Tibial nerve (tissue), 4 donors: ENCODE data around the gene PTPN7. TPM values are rescaled to one million over a fixed set of nuclear protein-coding genes. Genes with fewer than 3 reads are reported as not detected.

Source experiments
- DNase-seq, 2 donors: peaks; one replicate each; pipeline ENCODE4 v3.0.0-alpha.2; 2019; ENCODE audit warnings: low spot score in 2 of 2
- H3K27ac ChIP-seq, 4 donors: fragments of 200-600 bp; sonication (generic) in 3 of 4; one replicate each; pipeline ENCODE4 v1.5.1; 2017 to 2019; ENCODE audit warnings: mild to moderate bottlenecking in 1 of 4
- H3K27me3 ChIP-seq, 2 donors: fragments of 200-600 bp; sonication (generic) in 1 of 2; one replicate each; pipeline versions ENCODE4 v1.5.1 to v1.6.0; 2017 to 2019
- H3K36me3 ChIP-seq, 3 donors: fragments of 200-600 bp; sonication (generic); one replicate each; pipeline ENCODE4 v1.5.1; 2018 to 2019
- H3K4me1 ChIP-seq, 4 donors: fragments of 200-600 bp; sonication (generic) in 3 of 4; one replicate each; pipeline ENCODE4 v1.5.1; 2017 to 2019
- H3K4me3 ChIP-seq, 4 donors: fragments of 200-600 bp; sonication (generic) in 3 of 4; one replicate each; pipeline ENCODE4 v1.5.1; 2017 to 2019; ENCODE audit warnings: mild to moderate bottlenecking in 1 of 4, moderate library complexity in 1 of 4
- H3K9me3 ChIP-seq, 4 donors: fragments of 200-600 bp; sonication (generic) in 3 of 4; one replicate each; pipeline ENCODE4 v1.5.1; 2017 to 2019
- EP300 ChIP-seq, 2 donors: sonication (generic); formaldehyde crosslinking; IDR thresholded peaks; one replicate each; pipeline ENCODE4 v1.6.1; 2017; ENCODE audit warnings: antibody characterized with exemption in 2 of 2, mild to moderate bottlenecking in 1 of 2
- POLR2A ChIP-seq, 2 donors: fragments of 450-650 bp; IDR thresholded peaks; one replicate each; pipeline ENCODE4 v1.6.1; 2017; ENCODE audit warnings: antibody characterized with exemption in 2 of 2, mild to moderate bottlenecking in 2 of 2, moderate library complexity in 2 of 2
- WGBS, 2 donors: methylation state at CpG; one replicate each; pipeline ENCODE4 v1.1.5; 2018; 5-methylcytosine and 5-hydroxymethylcytosine counted together
- total RNA-seq, 4 donors: library from RNA; depleted of rRNA; stranded (reverse); fragments of >200 nt; gene quantifications; one replicate each; pipeline ENCODE4 v1.1.0, GENCODE V29; 2016
- TF ChIP-seq, protein P1 (sequence below), 5 experiments: fragments of 200-600 bp in 3 of 5; fragments of 450-650 bp in 2 of 5; sonication (generic) in 3 of 5; IDR thresholded peaks; one replicate each; pipeline ENCODE4 v1.5.1; 2016 to 2019; ENCODE audit warnings: antibody characterized with exemption in 5 of 5, mild to moderate bottlenecking in 3 of 5, moderate library complexity in 2 of 5

Gene PTPN7
- total RNA-seq, 4 donors from 2014 or later = 1.2 to 13.8 (median 6.8) TPM

DNA sequence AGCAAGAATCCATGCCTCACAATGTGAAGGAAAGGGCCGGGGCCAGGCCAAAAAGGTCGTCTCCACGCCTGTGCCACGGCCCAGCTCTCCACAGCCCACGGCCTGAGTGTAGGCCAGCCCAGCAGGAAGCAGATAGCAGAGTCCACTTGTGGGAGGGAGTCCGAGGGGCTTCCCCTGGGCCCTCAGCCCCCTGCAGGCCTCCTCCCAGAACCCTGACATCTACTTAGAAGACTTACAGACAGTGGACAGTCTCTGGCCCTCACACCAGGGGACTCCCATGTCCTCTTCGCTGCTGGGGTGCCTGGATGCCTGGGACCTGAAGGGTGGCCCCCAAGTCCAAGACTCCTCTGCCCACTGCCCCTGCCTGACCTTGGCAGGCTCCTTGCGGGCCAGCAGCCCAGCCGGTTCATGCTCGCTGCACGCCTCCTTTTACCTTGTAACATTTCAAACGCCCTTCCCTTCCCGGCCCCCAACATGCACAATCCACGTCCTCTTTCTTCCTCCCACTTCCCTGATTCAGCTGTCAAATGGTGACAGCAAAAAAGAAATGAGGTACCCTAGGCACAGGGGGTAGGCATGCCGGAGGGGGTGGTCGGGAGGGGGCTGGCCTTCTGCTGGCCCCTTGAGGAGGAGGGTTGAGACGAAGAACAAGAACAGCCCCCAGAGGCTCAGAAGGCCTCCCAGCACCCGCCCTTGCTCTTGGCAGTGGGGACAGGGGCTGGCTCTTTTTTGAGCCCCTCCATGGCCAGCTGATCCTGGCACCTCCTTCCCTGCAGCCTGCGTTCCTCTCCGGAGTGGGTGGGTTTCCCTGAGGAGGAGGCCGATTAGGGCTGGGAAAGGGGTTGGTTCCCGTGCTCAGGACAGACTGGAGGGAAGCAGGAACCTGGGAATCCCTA, 997 bp upstream of the PTPN7 start:
- Histone ChIP-seq H3K27me3 (no peaks in the 10 kb centered on the region), H3K4me3 (no peak overlapping the region), H3K4me1 (peaks cover 0 to 53% (median 22%) of the 10 kb centered on the region in 4 donors), H3K9me3 (no peaks in the 10 kb centered on the region), H3K36me3 (no peaks in the 10 kb centered on the region), H3K27ac (peak overlapping the region in 2 of 4 donors; percentile 39 to 80)
- no peak for DNase-seq
- 53 to 60% methylated on average over 22 of the region's 22 CpGs for WGBS, 2 donors
- TF ChIP-seq POLR2A (IDR thresholded peaks at IDR 0.05) (no peak), EP300 (IDR thresholded peaks at IDR 0.05) (no peak)
- TF ChIP-seq, protein P1, sequence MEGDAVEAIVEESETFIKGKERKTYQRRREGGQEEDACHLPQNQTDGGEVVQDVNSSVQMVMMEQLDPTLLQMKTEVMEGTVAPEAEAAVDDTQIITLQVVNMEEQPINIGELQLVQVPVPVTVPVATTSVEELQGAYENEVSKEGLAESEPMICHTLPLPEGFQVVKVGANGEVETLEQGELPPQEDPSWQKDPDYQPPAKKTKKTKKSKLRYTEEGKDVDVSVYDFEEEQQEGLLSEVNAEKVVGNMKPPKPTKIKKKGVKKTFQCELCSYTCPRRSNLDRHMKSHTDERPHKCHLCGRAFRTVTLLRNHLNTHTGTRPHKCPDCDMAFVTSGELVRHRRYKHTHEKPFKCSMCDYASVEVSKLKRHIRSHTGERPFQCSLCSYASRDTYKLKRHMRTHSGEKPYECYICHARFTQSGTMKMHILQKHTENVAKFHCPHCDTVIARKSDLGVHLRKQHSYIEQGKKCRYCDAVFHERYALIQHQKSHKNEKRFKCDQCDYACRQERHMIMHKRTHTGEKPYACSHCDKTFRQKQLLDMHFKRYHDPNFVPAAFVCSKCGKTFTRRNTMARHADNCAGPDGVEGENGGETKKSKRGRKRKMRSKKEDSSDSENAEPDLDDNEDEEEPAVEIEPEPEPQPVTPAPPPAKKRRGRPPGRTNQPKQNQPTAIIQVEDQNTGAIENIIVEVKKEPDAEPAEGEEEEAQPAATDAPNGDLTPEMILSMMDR (IDR thresholded peaks at IDR 0.05) = no peak

DNA sequence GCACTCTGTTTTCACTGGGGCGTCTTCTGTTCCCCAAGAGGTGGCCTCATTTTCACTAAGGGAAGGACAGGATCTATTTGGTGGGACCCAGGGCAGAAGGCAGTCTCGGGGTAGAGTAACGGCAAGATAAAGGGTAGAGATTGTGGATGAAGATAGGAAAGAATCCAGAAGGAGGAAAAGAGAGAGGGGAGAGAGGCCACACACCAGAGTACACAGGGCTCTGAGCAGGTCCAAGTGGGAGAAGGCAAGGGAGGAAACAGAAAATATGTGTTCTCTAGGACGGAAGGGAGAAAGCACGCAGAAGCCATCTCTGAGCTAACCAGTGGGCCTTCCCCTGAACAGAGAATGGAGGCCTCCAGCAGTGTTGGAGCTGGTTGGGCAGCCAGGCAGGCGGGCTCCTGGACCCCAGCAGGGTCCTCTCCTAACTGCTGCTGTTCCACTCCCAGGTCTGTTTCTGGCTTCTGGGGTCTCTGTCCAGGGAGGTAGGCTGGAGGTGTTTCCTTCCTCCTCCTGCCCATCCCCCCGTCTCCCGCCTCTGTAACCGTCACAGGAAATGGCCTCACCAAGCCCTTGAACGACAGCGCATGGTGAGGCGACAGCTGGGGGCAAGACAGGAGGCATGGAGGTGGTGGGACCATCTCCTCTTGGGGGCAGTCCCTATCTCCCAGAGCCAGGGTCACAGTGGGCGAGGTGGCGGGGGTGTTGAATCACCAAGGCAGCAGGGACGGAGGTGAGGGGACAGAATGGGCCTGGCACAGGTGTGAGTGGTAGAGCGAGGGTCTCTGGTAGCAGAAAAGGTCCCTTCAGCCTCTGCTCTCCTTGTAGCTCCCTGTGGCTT, 649 bp downstream of the PTPN7 start:
- Histone ChIP-seq H3K27ac (peak overlapping the region in 2 of 4 donors; percentile 38 to 80), H3K4me3 (peak overlapping the region in 3 of 4 donors; percentile 6 to 32 (median 32)), H3K4me1 (peaks cover 0 to 52% (median 20%) of the 10 kb centered on the region in 4 donors), H3K36me3 (no peaks in the 10 kb centered on the region), H3K27me3 (no peaks in the 10 kb centered on the region), H3K9me3 (no peaks in the 10 kb centered on the region)
- DNase-seq = no peak
- WGBS, 2 donors = 78 to 81% methylated on average over 16 of the region's 16 CpGs
- TF ChIP-seq EP300 (IDR thresholded peaks at IDR 0.05) = no peak
- no peak for TF ChIP-seq POLR2A (IDR thresholded peaks at IDR 0.05)
- TF ChIP-seq, protein P1 (IDR thresholded peaks at IDR 0.05) = no peak

DNA sequence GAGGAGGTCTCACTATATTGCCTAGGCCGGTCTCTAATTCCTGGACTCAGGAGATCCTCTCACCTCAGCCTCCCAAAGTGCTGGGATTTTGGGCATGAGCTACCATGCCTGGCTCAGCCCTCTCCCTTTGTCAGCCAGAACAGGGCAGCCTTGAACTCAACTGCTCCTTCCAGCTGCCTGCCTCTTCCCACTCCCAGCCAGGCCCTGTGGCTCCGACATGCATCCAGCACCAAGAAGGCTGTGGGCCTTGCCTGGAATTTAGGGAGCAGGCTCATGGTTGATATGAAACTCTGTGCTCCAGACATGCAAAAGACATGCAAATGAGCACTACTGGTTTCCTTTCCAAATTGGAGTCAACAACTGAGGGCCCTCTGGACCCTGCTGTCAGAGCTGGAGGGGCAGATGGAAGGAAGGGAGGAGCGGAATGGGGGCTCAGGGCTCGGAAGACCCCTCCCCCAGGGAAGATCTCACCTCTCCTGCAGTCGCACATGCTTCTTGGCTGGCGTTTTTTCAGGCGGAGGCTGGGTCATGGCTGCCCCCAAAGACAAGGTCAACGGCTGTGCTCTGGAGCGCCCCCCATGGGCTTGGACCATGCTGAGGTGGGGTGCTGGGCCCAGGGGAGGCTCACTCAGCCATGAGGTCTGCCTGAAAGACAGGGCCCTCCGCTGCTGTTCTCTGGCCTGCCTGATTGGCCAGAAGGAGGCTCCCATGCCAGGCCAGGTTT, 1.4 kb downstream of the PTPN7 start:
- TF ChIP-seq EP300 (IDR thresholded peaks at IDR 0.05) = no peak
- TF ChIP-seq, protein P1 (IDR thresholded peaks at IDR 0.05) = no peak
- no peak for TF ChIP-seq POLR2A (IDR thresholded peaks at IDR 0.05)
- Histone ChIP-seq H3K4me3 (peak overlapping the region in 2 of 4 donors; percentile 32), H3K27ac (peak overlapping the region in 1 of 4 donors; percentile 80)

DNA sequence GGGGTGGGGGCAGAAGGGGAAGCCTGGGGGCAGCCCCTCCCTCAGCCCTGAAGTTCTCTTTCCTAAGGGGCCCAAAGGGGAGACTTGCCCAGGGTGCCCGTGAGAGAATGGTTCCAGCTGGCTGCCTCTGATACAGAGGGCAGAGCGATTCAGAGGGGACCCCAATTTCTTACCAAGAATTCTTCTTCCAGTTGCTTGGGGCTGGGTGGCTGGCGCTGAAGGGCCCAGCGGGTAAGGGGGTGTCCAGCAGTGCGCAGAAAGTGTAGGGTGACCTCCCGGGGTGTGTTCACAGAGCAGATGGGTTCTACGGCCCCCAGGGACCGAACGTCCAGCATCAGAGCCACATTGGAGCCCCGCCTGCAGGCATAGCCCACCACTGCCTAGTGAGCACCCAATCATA, 2.5 kb downstream of the PTPN7 start:
- Histone ChIP-seq H3K9me3 (no peaks in the 10 kb centered on the region), H3K27me3 (no peaks in the 10 kb centered on the region), H3K4me1 (peaks cover 0 to 40% (median 10%) of the 10 kb centered on the region in 4 donors), H3K27ac (no peak overlapping the region), H3K36me3 (no peaks in the 10 kb centered on the region), H3K4me3 (no peak overlapping the region)
- DNase-seq = no peak
- WGBS, 2 donors = 90 to 93% methylated on average over 10 of the region's 10 CpGs
- TF ChIP-seq, protein P1 (IDR thresholded peaks at IDR 0.05) = no peak
- no peak for TF ChIP-seq EP300 (IDR thresholded peaks at IDR 0.05)
- TF ChIP-seq POLR2A (IDR thresholded peaks at IDR 0.05) = no peak

More for the DNA sequence above, 1.4 kb downstream of the PTPN7 start:
- H3K27me3 ChIP-seq = no peaks in the 10 kb centered on the region
- H3K36me3 ChIP-seq = no peaks in the 10 kb centered on the region
- WGBS, 2 donors = 87 to 88% methylated on average over 9 to 10 of the region's 10 CpGs
- no peaks in the 10 kb centered on the region for H3K9me3 ChIP-seq
- no peak for DNase-seq
- H3K4me1 ChIP-seq = peaks cover 0 to 48% (median 15%) of the 10 kb centered on the region in 4 donors
